Peyer's patch (tissue), 4 donors: ENCODE data around the gene SPDYE2B.
"Not testable (repeated sequence)": the region's sequence is repeated elsewhere in the genome, so short reads cannot be mapped to it uniquely, and the experiment has no call there.

ENCODE experiments used
- POLR2A ChIP-seq, 2 donors: fragments of 450-650 bp; IDR thresholded peaks; one replicate each; pipeline ENCODE4 v1.5.1; 2017; ENCODE audit warnings: antibody characterized with exemption in 2 of 2, mild to moderate bottlenecking in 2 of 2, moderate library complexity in 2 of 2
- TF ChIP-seq, protein P1 (sequence below), 6 experiments: fragments of 450-650 bp in 4 of 6; fragments of 200-600 bp in 2 of 6; sonication (generic) in 1 of 6; IDR thresholded peaks; one replicate each; pipeline ENCODE4 v1.5.1; 2017 to 2019; ENCODE audit warnings: antibody characterized with exemption in 6 of 6, mild to moderate bottlenecking in 3 of 6, moderate library complexity in 1 of 6

DNA sequence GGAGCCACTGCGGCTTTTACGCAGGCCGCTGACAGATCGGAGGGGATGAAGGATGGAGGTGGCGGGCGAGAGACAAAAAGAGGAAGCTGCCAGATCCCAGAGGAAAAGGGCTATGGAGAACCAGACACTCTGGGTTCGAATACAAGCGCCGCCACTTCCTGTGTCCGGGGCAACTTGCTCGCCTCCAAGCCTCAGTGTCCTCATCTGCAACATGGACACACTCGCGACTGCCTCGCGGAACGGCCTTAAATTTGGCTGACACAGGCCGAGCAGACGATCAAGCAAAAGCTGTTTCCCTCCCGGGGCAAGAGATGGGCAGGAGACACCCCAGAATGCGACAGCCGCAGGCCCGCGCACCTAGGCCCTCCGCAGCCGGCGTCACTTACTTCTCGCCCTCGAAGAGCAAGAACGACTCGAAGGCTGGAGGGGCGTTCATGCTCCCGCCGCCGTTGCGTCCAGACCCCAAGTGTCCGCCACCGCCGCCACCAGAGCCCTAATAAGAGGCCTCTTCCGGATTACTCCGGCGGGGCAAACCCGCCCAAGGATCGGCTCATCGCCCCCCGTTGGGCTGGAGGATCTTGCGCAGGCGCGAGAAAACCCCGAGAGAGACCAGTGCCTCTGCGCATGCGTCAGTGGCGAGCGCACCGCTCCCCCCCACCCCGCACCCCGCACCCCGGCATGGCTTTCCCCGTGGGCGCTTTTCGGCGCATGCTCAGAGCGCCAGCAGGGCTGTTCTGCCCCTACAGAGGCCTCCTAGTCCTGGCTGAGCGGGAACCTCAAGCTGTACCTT is 21.2 kb downstream of the SPDYE2B start, which contains the start of gene POLR2J2:
- TF ChIP-seq POLR2A (IDR thresholded peaks at IDR 0.05), result not testable (repeated sequence)
- TF ChIP-seq, protein P1, sequence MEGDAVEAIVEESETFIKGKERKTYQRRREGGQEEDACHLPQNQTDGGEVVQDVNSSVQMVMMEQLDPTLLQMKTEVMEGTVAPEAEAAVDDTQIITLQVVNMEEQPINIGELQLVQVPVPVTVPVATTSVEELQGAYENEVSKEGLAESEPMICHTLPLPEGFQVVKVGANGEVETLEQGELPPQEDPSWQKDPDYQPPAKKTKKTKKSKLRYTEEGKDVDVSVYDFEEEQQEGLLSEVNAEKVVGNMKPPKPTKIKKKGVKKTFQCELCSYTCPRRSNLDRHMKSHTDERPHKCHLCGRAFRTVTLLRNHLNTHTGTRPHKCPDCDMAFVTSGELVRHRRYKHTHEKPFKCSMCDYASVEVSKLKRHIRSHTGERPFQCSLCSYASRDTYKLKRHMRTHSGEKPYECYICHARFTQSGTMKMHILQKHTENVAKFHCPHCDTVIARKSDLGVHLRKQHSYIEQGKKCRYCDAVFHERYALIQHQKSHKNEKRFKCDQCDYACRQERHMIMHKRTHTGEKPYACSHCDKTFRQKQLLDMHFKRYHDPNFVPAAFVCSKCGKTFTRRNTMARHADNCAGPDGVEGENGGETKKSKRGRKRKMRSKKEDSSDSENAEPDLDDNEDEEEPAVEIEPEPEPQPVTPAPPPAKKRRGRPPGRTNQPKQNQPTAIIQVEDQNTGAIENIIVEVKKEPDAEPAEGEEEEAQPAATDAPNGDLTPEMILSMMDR (IDR thresholded peaks at IDR 0.05), result not testable (repeated sequence)
